Measurements from ENCODE around the gene LYRM9. TPM values are rescaled to one million over a fixed set of nuclear protein-coding genes. Genes with fewer than 3 reads are reported as not detected.

LYRM9 gene
- total and polyA plus RNA-seq, 7 donors: 2.1 to 27.1 (median 15.5) TPM

DNA sequence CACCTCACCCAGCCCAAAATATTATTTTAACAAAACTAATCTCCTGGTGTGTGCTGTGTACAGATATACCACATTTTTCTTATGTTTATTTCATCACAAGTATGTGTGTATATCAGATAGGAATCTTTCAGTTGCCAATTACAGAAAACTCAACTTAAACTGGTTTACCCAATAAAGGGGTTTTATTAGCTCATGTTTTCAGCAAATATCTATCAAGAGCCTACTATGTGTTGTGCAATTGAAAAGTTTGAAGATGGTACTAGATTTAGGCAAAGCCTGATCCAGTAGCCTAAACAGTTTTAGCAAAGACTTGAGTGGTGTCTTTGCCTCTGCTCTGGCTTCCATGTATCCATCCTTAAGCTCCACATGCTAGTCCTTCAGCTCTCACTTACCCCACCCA is 45.1 kb upstream of the LYRM9 start:
- no peaks in the 10 kb centered on the region for H3K4me1 ChIP-seq
- peaks cover 0 to 3% (median 0%) of the 10 kb centered on the region in 3 donors for H3K27me3 ChIP-seq
- no peak for DNase-seq
- H3K36me3 ChIP-seq: no peaks in the 10 kb centered on the region
- TF ChIP-seq POLR2AphosphoS5 (IDR thresholded peaks at IDR 0.05): no peak
- TF ChIP-seq POLR2A (IDR thresholded peaks at IDR 0.05): no peak
- no peak for TF ChIP-seq EP300 (IDR thresholded peaks at IDR 0.05)
- TF ChIP-seq, protein P1, sequence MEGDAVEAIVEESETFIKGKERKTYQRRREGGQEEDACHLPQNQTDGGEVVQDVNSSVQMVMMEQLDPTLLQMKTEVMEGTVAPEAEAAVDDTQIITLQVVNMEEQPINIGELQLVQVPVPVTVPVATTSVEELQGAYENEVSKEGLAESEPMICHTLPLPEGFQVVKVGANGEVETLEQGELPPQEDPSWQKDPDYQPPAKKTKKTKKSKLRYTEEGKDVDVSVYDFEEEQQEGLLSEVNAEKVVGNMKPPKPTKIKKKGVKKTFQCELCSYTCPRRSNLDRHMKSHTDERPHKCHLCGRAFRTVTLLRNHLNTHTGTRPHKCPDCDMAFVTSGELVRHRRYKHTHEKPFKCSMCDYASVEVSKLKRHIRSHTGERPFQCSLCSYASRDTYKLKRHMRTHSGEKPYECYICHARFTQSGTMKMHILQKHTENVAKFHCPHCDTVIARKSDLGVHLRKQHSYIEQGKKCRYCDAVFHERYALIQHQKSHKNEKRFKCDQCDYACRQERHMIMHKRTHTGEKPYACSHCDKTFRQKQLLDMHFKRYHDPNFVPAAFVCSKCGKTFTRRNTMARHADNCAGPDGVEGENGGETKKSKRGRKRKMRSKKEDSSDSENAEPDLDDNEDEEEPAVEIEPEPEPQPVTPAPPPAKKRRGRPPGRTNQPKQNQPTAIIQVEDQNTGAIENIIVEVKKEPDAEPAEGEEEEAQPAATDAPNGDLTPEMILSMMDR (IDR thresholded peaks at IDR 0.05): no peak
- intact Hi-C loops (cut with DNase I): no loop called here
- no peaks in the 10 kb centered on the region for H3K9me3 ChIP-seq
- H3K4me3 ChIP-seq: no peak overlapping the region
- H3K27ac ChIP-seq: no peak overlapping the region

DNA sequence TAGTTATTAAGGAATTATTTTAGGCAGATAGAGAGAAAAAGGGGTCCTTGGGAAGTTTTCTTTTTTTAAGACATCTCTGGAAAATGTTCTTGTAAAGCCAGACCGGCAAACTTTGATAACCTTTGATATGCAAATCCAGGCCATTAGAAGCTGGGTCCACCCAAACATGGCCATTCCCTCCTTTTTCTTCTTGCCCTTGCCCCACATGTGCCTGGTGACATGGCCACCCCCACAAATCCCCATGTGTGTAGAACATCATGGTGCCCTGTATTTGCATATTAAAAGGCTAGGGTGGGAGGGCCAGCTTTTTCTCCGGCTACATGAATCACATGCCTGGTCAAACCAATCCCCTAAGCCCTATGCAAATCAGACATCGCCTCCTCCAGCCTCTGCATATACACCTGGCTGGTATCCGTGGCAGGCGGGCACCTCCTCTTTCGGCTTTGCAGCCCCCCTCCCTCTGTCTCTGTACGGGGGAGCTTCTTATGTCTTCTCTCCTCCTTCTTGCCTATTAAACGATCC is 43.9 kb upstream of the LYRM9 start:
- intact Hi-C loops (cut with DNase I): no loop called here
- DNase-seq: no peak
- WGBS, 2 donors: 85 to 92% methylated on average over 8 of the region's 8 CpGs

DNA sequence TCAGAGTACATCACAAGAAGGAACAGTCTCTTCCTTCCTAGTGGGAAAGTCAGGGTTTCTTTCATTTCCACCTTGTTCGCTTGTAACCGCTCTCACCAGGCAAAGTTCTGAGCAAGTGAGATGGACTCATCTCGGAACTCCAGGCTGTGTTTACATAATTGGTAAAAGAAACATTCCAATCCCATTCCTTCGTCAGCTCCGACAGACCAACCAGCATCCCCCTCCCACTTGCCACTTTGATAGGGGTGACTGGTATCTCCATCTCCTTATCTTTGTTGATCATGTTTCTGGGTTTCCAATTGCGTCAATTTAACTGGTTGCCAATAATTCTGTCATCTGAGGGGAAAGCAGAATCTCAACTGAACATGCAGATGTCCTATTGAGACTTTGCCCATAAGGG is 36.8 kb upstream of the LYRM9 start:
- Histone ChIP-seq H3K27me3 (no peaks in the 10 kb centered on the region), H3K9me3 (no peaks in the 10 kb centered on the region), H3K4me1 (no peaks in the 10 kb centered on the region), H3K27ac (no peak overlapping the region), H3K4me3 (no peak overlapping the region), H3K36me3 (no peaks in the 10 kb centered on the region)
- TF ChIP-seq EP300 (IDR thresholded peaks at IDR 0.05) (no peak), POLR2AphosphoS5 (IDR thresholded peaks at IDR 0.05) (no peak), POLR2A (IDR thresholded peaks at IDR 0.05) (no peak)
- TF ChIP-seq, protein P1 (IDR thresholded peaks at IDR 0.05): no peak
- WGBS, 2 donors: 65 to 79% methylated on average over 6 of the region's 6 CpGs
- DNase-seq: no peak
- intact Hi-C loops (cut with DNase I): no loop called here

More for the DNA sequence above, 43.9 kb upstream of the LYRM9 start:
- no peak overlapping the region for H3K27ac ChIP-seq
- H3K27me3 ChIP-seq: peaks cover 0 to 3% (median 0%) of the 10 kb centered on the region in 3 donors
- no peaks in the 10 kb centered on the region for H3K36me3 ChIP-seq
- H3K4me1 ChIP-seq: no peaks in the 10 kb centered on the region
- no peak overlapping the region for H3K4me3 ChIP-seq
- H3K9me3 ChIP-seq: no peaks in the 10 kb centered on the region
- TF ChIP-seq POLR2A (IDR thresholded peaks at IDR 0.05): no peak
- TF ChIP-seq POLR2AphosphoS5 (IDR thresholded peaks at IDR 0.05): no peak
- TF ChIP-seq, protein P1 (IDR thresholded peaks at IDR 0.05): no peak
- TF ChIP-seq EP300 (IDR thresholded peaks at IDR 0.05): no peak

DNA sequence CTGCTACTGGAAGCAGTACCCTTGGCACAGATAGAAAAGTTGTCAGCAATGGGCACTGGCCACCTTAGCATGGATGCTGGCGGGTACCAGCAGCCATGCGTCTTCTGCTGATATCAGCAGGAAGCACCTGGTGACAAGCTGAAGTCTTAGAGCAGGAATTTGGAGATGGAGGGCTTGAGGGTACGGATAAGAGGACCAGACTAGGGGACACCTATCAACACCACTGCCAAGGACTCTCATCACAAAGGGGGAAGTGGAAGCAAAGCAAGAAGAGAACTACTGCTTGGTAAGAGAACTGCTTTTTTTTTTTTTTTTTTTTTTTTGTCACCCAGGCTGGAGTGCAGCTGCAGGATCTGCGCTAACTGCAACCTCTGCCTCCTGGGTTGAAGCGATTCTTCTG is 35.4 kb upstream of the LYRM9 start:
- H3K36me3 ChIP-seq: no peaks in the 10 kb centered on the region
- 84 to 93% methylated on average over 5 of the region's 5 CpGs for WGBS, 2 donors
- TF ChIP-seq POLR2AphosphoS5 (IDR thresholded peaks at IDR 0.05): no peak
- TF ChIP-seq, protein P1 (IDR thresholded peaks at IDR 0.05): no peak
- no peak for TF ChIP-seq EP300 (IDR thresholded peaks at IDR 0.05)
- TF ChIP-seq POLR2A (IDR thresholded peaks at IDR 0.05): no peak
- H3K27ac ChIP-seq: no peak overlapping the region
- no peaks in the 10 kb centered on the region for H3K9me3 ChIP-seq
- no peak overlapping the region for H3K4me3 ChIP-seq
- intact Hi-C loops (cut with DNase I): no loop called here
- H3K4me1 ChIP-seq: no peaks in the 10 kb centered on the region
- no peaks in the 10 kb centered on the region for H3K27me3 ChIP-seq
- no peak for DNase-seq

DNA sequence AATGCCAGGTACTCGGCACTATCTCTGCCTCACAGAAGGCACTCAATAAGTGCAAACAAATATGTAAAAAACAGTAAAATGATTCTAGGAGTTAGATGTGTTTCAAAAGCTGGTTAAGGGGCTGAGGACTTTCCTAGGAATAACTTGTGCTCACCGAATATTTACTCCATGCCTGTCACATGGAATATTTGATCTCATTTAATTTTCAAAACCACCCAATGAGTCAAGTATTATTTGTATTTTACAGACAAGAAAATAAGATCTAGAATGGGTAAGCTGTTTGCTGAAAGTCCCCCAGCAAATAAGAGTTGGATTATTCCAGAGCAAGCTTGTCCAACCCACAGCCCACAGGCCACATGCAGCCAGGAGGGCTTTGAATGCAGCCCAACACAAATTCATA is 34.6 kb upstream of the LYRM9 start:
- 78 to 87% methylated on average over 2 of the region's 2 CpGs for WGBS, 2 donors

More for the DNA sequence above, 34.6 kb upstream of the LYRM9 start:
- no peak overlapping the region for H3K27ac ChIP-seq
- H3K9me3 ChIP-seq: no peaks in the 10 kb centered on the region
- no peak for DNase-seq
- H3K36me3 ChIP-seq: no peaks in the 10 kb centered on the region
- H3K4me3 ChIP-seq: no peak overlapping the region
- no peaks in the 10 kb centered on the region for H3K27me3 ChIP-seq
- TF ChIP-seq EP300 (IDR thresholded peaks at IDR 0.05) (no peak), POLR2AphosphoS5 (IDR thresholded peaks at IDR 0.05) (no peak), POLR2A (IDR thresholded peaks at IDR 0.05) (no peak)
- TF ChIP-seq, protein P1 (IDR thresholded peaks at IDR 0.05): no peak
- no peaks in the 10 kb centered on the region for H3K4me1 ChIP-seq
- intact Hi-C loops (cut with DNase I): no loop called here

All from sigmoid colon (tissue), 7 donors.